Measurements from ENCODE around the gene VASH1.

Gene VASH1

DNA sequence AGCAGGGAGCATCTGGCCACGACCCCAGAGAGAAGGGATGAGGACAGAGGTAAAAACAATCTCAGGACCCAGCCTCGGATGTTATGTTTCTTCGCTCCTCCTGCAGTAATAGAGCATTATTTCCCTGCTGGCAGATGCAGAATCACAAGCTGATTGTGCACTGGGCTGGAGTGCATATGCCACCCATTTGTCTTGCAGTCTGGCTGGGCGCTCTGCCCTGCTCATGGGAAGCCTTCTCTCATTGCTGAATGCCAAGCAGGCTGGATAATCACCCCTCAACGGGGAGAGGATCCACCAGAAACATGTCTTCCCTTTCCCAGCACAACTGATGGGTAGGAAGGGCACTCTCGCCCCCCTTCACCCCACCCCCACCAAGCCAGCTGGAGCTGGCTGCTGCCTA lies 8.5 kb upstream of the VASH1 start:
- DNase-seq = no peak

- no peak for DNase-seq
Observed at GRCh38 chr14:76753541-76754198, 7.6 kb upstream of the VASH1 start.

DNA sequence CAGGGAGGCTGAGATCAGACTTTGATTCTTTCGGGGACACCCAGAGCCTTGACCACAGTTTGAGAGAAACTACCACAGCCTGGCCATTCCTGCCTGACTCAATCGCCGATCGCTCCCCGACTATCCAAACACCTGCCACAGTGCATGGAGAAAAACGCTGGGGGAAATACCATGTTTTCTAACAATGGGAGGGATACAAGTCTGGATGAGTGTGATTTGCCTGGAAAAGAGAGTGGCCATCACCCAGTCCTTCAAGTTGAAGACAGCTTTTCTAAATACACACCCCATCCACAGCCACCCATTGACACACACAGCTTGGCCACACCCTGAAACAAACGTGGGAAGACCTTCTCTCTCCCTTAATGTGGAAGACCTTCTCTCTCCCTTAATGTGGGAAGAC lies 6.7 kb upstream of the VASH1 start:
- DNase-seq = no peak

GRCh38 chr14:76755610-76756370 lies 5.5 kb upstream of the VASH1 start:
- no peak for DNase-seq

DNA sequence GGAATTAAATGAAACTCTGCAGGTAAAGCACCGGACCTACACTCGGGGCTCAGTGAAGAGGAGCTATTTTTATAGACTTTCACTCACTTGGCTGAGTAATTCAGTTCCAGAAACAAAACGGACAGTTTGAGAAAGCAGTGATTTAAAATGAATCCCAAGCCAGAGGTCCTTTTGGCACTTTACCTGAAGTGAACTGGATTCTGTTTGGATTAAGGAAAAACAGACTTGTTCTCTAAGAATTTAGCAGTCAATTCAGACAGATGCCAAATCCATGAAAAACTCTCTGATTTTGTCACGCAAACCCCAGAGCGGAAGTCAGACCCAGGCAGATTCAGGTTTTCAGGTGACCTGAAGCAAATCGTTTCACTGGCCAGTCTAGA lies 4.9 kb upstream of the VASH1 start:
- no peak for DNase-seq

- DNase-seq = no peak
Observed at GRCh38 chr14:76759589-76759988, 1.7 kb upstream of the VASH1 start.

GRCh38 chr14:76760331-76761135 lies 735 bp upstream of the VASH1 start:
- no peak for DNase-seq

DNA sequence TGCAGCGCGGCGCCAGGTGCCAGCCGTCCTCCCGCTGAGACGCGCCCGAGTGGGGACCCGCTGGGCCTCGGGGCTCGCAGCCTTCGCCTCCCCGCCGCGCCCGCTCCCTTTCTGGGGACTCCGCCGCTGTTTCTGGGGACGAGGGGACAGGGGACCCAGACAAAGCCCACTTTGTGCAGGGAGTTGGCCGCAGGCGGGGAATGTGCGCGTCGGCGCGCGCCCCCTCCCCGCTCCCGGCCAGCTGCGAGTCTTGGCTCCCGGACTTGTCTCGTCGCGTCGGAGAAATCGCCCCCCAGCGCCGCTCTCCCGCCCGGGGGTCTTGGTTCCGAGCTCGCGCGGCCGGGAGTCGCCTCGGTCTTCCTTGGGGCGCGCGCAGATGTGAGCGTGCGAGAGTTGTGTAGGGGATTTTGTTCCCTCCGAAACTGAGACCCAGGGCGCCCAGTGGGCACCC lies 717 bp downstream of the VASH1 start:
- no peak for DNase-seq

GRCh38 chr14:76762411-76763095 lies 1.3 kb downstream of the VASH1 start:
- DNase-seq = no peak

DNA sequence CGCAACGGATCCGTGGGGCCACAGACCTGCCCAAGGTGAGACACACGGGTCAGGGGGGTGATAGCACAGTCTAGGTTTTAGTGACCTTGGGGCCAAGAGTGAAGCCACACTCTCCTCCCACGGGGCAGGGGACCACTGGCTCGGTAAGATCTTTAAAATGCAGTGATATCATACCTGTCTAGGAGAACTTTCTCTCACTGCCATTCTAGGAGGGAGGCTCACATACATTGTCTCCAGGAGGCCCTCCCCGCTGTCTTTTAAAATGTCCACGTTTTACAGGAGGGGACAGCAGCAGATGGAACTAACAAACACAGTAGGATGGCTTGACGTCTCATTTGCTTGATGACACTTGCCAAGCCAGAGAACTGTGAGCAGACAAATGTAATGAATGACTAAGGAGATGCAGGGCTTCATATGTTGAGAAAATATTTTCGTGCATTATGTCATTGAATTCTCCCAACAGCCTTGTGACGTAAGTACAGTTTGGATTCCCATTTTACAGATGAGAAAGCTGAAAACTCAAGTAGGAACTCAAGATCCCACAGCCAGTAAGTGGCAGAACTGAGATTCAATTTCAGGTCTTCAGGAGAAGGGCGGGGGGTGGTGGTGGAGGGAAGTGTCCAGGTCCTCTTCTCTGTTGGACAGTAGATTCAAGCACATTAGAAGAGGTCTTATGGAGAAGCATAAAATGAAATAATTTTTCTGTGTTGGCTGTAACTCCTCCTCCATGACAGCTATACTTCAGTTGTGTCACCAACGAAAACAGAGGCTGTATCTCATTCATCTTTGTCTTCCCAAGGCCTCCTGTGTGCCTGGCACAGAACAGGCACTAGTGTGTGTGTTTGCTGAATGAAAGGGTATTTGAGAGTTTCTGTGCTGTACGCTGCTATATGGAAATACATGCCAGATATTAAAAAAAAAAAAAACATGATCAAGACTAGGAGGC lies 2.1 kb downstream of the VASH1 start:
- no peak for DNase-seq

GRCh38 chr14:76765461-76765931 lies 4.2 kb downstream of the VASH1 start:
- no peak for DNase-seq

DNA sequence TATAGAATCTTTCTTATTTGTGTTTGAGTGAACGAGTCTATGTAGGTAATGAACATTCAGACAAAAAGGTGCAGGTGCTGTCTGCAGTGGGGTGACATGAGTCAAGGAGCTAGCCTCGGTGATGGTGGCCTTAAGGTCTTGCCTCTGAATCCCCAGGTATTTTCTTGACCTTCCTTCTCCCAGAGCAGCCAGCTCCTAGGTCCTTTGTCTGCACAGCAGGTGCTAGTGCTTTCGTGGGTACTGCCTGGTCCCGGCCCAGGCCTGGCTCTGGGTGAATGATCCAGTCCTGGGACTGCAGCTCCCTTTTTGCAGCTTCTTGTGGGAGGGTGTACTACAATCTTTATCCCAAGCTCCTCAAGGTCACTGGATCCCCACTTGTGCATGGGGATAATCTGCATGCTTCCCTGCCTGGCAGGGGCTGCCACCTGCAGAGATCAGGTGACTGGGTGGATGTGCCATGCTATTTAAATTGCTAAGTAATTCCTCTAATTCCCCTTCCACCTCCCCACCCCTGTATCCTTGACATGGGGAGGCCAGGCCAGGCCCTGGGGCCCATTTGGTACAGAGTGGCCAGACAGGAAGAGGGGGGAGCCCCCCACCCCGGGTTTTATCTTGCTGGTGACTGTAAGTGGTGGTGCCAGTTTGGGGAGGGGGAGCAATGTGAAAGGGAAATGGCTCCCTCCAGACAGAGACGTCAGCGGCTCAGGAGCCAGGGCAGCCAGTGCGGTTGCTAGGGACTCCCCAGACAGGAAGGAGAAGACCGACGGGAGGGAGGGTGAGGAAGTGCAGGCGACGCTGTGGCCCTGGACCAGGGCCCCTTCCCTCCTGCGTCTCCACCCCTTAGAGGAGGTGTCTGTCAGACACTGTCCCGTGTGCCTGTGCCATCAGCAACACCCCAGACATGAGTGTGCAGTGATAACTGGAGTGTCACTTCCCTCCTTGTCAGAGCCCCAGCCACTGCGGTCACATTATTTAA lies 6.7 kb downstream of the VASH1 start:
- DNase-seq = no peak

- DNase-seq = no peak
Observed at GRCh38 chr14:76768671-76769500, 7.6 kb downstream of the VASH1 start.

- DNase-seq = no peak
Observed at GRCh38 chr14:76769636-76770292, 8.5 kb downstream of the VASH1 start.

GRCh38 chr14:76770521-76771436 lies 9.5 kb downstream of the VASH1 start:
- no peak for DNase-seq

DNA sequence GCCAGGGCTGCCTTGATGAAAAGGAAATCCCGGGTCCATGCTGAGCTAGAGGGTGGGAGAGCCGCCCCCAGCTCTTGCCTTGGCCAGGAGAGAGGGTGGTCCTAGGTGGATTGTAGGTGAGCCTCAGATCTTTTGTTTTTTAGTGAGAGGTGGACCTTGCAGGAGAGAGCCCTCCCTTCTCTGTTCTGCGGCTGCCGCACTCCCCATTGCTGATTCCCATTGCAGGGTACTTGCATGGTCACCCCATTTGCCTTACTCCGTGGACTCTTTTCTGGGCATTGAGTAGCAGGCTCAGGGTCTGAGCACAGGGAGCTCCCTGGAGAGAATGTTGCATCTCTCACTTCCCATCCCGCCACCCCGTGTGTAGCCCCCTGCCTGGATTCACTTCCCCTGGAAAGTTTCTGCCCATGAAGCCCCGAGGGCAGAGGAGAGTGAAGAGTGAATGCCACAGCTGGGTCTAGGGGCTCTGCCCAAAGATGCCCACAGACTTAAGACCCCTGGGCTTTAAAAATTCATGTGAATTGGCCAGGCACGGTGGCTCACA lies 10.2 kb downstream of the VASH1 start:
- no peak for DNase-seq

- DNase-seq = no peak
Observed at GRCh38 chr14:76772300-76773187, 11.3 kb downstream of the VASH1 start.

Data from NCI-H774 (cell line).